ENCODE results near the gene CCL25.

DNA sequence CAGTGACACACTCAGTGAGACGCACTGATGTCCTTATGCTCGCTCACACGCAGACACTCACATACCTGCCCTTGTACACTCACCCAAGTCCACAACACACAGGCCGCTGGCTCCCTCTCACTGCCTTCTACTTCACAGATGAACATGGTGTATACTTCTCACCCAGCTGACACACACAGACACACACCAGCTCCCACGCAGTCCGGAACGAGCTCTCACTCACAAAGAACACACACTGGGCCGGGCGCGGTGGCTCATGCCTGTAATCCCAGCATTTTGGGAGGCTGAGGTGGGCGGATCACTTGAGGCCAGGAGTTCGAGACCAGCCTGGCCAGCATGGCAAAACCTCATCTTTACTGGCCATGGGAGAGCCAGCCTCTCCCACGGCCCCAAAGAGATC, 31.6 kb downstream of the CCL25 start:
- TF ChIP-seq MZF1 (tag by site-specific recombination; IDR thresholded peaks at IDR 0.05; ENCODE audit: borderline replicate concordance): no peak
- TF ChIP-seq, protein P1, sequence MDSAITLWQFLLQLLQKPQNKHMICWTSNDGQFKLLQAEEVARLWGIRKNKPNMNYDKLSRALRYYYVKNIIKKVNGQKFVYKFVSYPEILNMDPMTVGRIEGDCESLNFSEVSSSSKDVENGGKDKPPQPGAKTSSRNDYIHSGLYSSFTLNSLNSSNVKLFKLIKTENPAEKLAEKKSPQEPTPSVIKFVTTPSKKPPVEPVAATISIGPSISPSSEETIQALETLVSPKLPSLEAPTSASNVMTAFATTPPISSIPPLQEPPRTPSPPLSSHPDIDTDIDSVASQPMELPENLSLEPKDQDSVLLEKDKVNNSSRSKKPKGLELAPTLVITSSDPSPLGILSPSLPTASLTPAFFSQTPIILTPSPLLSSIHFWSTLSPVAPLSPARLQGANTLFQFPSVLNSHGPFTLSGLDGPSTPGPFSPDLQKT (IDR thresholded peaks at IDR 0.05; ENCODE audit: borderline replicate concordance, low read depth, low read length): no peak
- TF ChIP-seq, protein P2, sequence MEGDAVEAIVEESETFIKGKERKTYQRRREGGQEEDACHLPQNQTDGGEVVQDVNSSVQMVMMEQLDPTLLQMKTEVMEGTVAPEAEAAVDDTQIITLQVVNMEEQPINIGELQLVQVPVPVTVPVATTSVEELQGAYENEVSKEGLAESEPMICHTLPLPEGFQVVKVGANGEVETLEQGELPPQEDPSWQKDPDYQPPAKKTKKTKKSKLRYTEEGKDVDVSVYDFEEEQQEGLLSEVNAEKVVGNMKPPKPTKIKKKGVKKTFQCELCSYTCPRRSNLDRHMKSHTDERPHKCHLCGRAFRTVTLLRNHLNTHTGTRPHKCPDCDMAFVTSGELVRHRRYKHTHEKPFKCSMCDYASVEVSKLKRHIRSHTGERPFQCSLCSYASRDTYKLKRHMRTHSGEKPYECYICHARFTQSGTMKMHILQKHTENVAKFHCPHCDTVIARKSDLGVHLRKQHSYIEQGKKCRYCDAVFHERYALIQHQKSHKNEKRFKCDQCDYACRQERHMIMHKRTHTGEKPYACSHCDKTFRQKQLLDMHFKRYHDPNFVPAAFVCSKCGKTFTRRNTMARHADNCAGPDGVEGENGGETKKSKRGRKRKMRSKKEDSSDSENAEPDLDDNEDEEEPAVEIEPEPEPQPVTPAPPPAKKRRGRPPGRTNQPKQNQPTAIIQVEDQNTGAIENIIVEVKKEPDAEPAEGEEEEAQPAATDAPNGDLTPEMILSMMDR (tag by site-specific recombination; IDR thresholded peaks at IDR 0.05): no peak
- TF ChIP-seq ZBTB17 (tag by site-specific recombination; IDR thresholded peaks at IDR 0.05): no peak
- TF ChIP-seq ZSCAN30 (tag by site-specific recombination; IDR thresholded peaks at IDR 0.05): no peak
- TF ChIP-seq ZNF121 (tag by site-specific recombination; IDR thresholded peaks at IDR 0.05): no peak

Data from HEK293 (cell line).